ENCODE data around the gene PDE8A.
A peak's percentile ranks its signal among the peaks of the same experiment; 100 is the strongest.
"Not testable (repeated sequence)": the region's sequence is repeated elsewhere in the genome, so short reads cannot be mapped to it uniquely, and the experiment has no call there.

Gene PDE8A

GRCh38 chr15:84983294-84983693 is 1.6 kb downstream of the PDE8A start (continued):
- no peak for TF ChIP-seq HOXD13 (CRISPR knock-in tag; IDR thresholded peaks at IDR 0.05; ENCODE audit: borderline replicate concordance)
- peak; percentile 90 for TF ChIP-seq PRDM1 (tag by site-specific recombination; IDR thresholded peaks at IDR 0.05)
- TF ChIP-seq ZNF549 (tag by site-specific recombination; IDR thresholded peaks at IDR 0.05) = no peak
- TF ChIP-seq ZNF404 (tag by site-specific recombination; IDR thresholded peaks at IDR 0.05) = 0 out of 2 replicates have a peak, but pooled peaks have one; percentile 8
- no peak for TF ChIP-seq ZSCAN23 (tag by site-specific recombination; IDR thresholded peaks at IDR 0.05)
- TF ChIP-seq, protein P1, sequence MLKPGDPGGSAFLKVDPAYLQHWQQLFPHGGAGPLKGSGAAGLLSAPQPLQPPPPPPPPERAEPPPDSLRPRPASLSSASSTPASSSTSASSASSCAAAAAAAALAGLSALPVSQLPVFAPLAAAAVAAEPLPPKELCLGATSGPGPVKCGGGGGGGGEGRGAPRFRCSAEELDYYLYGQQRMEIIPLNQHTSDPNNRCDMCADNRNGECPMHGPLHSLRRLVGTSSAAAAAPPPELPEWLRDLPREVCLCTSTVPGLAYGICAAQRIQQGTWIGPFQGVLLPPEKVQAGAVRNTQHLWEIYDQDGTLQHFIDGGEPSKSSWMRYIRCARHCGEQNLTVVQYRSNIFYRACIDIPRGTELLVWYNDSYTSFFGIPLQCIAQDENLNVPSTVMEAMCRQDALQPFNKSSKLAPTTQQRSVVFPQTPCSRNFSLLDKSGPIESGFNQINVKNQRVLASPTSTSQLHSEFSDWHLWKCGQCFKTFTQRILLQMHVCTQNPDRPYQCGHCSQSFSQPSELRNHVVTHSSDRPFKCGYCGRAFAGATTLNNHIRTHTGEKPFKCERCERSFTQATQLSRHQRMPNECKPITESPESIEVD (tag by site-specific recombination; IDR thresholded peaks at IDR 0.05) = 0 out of 2 replicates have a peak, but pooled peaks have one; percentile 24
- no peak for TF ChIP-seq ZBTB11 (tag by site-specific recombination; conservative IDR thresholded peaks at IDR 0.05; ENCODE audit: low read depth)

DNA sequence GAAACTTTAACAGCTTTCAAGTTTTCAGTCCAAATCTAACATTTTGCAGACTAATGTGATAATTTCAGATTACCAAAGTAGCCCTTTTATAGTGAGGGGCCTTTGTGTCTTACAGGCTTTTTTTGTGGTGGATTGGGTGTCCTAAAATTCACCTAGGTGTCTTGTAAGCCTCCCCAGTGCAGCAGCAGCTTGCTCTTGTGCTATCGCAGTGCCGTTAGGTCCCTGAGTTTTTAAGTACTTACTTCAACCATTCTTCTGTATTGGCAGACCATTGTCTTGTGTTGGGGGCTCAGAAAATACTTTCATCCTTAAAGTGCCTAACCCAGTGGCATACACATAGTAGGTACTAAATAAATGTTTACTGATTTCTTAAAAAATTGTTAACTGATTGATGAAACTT is 2.1 kb downstream of the PDE8A start:
- H3K4me3 ChIP-seq (ENCODE audit: low read depth, low read length) = peak overlapping the region; percentile 6; the same call in 1 of the 2 replicates
- CTCF ChIA-PET = interaction anchor here (1.2 kb wide), 1 partner anchor 63 kb away, joined by 3 read pairs; no protein-coding TSS in a partner anchor
- H3K9me3 ChIP-seq (ENCODE audit: control insufficient read depth, insufficient read depth, low read depth, low read length) = no peaks in the 10 kb centered on the region
- POLR2A ChIA-PET = interaction anchor here (1.9 kb wide), 1 partner anchor 24 kb away, joined by 4 read pairs; no protein-coding TSS in a partner anchor
- no peak overlapping the region for H3K27ac ChIP-seq (ENCODE audit: extremely low read depth, low read depth, low read length)
- peaks cover 26% of the 10 kb centered on the region for H3K4me1 ChIP-seq (ENCODE audit: control insufficient read depth, insufficient read depth, low read length)
- H3K36me3 ChIP-seq (ENCODE audit: control insufficient read depth in 2 of 2, insufficient read depth in 1 of 2, low read length in 2 of 2) = no peaks in the 10 kb centered on the region
- TF ChIP-seq ZNF335 (tag by site-specific recombination; conservative IDR thresholded peaks at IDR 0.05) (peak; percentile 11; the same call in 1 of the 2 replicates), ZNF416 (tag by site-specific recombination; IDR thresholded peaks at IDR 0.05) (no peak)

DNA sequence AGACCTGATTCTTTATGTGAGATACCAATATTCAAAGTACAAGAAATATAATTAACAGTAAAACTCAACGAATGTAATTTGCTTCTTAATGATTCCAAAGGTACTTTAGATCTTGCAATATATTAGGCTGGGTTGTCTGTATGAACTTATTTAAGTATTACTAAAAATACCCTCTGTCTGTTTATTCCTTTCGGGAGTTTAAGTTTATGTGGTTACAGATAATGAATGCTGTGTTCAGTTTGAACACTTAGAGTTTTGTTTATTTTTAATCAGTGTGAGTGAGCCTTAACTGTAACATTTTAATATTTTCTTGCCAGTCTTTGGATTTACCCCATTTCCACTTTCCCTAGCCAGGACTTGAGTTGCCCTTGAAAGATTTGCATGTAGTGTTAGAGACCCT is 3.5 kb downstream of the PDE8A start:
- Histone ChIP-seq H3K27ac (ENCODE audit: extremely low read depth, low read depth, low read length) (no peak overlapping the region; the same call in 1 of the 2 replicates), H3K4me3 (ENCODE audit: low read depth, low read length) (no peak overlapping the region), H3K4me1 (ENCODE audit: control insufficient read depth, insufficient read depth, low read length) (peaks cover 26% of the 10 kb centered on the region), H3K36me3 (ENCODE audit: control insufficient read depth in 2 of 2, insufficient read depth in 1 of 2, low read length in 2 of 2) (no peaks in the 10 kb centered on the region), H3K9me3 (ENCODE audit: control insufficient read depth, insufficient read depth, low read depth, low read length) (no peaks in the 10 kb centered on the region)
- ChIA-PET CTCF (no interaction called here), POLR2A (no interaction called here)
- TF ChIP-seq, protein P1 (tag by site-specific recombination; IDR thresholded peaks at IDR 0.05) = peak; percentile 91
- TF ChIP-seq SCRT1 (tag by site-specific recombination; IDR thresholded peaks at IDR 0.05; ENCODE audit: borderline replicate concordance) (no peak), WT1 (tag by site-specific recombination; IDR thresholded peaks at IDR 0.05) (peak; percentile 84)

- POLR2A ChIA-PET; H3K9me3 ChIP-seq (ENCODE audit: control insufficient read depth, insufficient read depth, low read depth, low read length); H3K36me3 ChIP-seq (ENCODE audit: control insufficient read depth in 2 of 2, insufficient read depth in 1 of 2, low read length in 2 of 2); H3K27ac ChIP-seq (ENCODE audit: extremely low read depth, low read depth, low read length); H3K4me3 ChIP-seq (ENCODE audit: low read depth, low read length): not testable (repeated sequence)
- peaks cover 35% of the 10 kb centered on the region for H3K4me1 ChIP-seq (ENCODE audit: control insufficient read depth, insufficient read depth, low read length)
- CTCF ChIA-PET = interaction anchor here (0.7 kb wide), 1 partner anchor 44 kb away, joined by 3 read pairs; no protein-coding TSS in a partner anchor
- TF ChIP-seq, protein P2, sequence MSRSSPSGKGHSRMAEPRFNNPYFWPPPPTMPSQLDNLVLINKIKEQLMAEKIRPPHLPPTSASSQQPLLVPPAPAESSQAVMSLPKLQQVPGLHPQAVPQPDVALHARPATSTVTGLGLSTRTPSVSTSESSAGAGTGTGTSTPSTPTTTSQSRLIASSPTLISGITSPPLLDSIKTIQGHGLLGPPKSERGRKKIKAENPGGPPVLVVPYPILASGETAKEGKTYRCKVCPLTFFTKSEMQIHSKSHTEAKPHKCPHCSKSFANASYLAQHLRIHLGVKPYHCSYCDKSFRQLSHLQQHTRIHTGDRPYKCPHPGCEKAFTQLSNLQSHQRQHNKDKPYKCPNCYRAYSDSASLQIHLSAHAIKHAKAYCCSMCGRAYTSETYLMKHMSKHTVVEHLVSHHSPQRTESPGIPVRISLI (tag by site-specific recombination; IDR thresholded peaks at IDR 0.05) = peak; percentile 51; the same call in 1 of the 2 replicates
These were observed 5.7 kb downstream of the PDE8A start for GRCh38 chr15:84987351-84987750.
